ENCODE data around the gene GOT1.

GOT1 gene

DNA sequence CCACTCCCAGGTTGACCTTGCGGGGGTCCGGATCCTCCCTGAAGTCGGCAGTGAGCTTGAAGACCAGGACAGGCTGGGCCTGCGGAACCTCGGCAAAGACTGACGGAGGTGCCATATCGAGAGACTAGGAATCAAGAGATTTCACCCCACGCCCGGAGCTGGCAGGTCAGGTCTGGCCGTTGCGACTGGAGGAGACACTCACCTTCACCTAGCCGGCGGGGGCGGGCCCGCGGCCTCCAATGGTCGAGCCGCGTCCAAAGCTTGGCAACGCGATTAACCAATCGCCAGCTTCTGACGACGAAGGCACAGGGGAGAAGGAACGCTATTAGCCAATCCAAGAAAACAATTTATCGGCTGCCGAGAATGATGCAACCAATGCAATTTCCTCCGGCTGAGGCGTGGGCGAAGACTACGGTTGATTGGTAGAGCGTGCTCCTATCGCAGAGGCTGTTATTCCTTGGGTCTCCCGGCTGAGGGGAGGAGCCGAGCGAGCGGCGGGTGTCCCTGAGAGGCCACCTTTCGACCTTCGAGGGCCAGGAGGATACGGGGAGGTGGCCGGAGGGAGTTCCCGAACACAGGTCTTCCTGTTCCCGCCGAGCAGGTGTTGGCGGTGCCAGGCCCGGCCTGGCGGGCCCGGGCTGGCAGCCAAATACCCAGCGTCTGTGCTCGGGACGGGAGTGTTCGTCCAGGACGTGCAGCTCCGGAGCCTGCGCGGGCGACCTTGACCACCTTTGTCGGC is at the start of gene GOT1:
Gene GOT1, minus strand, starts transcription at position 174 of the 739 bp plus-strand sequence. Its CDS starts 59 bp downstream, at position 115.
- TF ChIP-seq GATA3 (IDR thresholded peaks at IDR 0.05; ENCODE audit: low read depth, low read length) (no peak), GATA2 (IDR thresholded peaks at IDR 0.05; ENCODE audit: low read depth, low read length) (no peak)

GRCh38 chr10:99470327-99470726 is 39.9 kb upstream of the GOT1 start:
- TF ChIP-seq GATA2 (IDR thresholded peaks at IDR 0.05; ENCODE audit: low read depth, low read length) (no peak), GATA3 (IDR thresholded peaks at IDR 0.05; ENCODE audit: low read depth, low read length) (no peak)

- TF ChIP-seq GATA3 (IDR thresholded peaks at IDR 0.05; ENCODE audit: low read depth, low read length) (no peak), GATA2 (IDR thresholded peaks at IDR 0.05; ENCODE audit: low read depth, low read length) (no peak)
Observed at GRCh38 chr10:99467236-99467999, 37.0 kb upstream of the GOT1 start.

GRCh38 chr10:99466632-99467223 is 36.3 kb upstream of the GOT1 start:
- TF ChIP-seq GATA3 (IDR thresholded peaks at IDR 0.05; ENCODE audit: low read depth, low read length), result no peak
- no peak for TF ChIP-seq GATA2 (IDR thresholded peaks at IDR 0.05; ENCODE audit: low read depth, low read length)

- no peak for TF ChIP-seq GATA2 (IDR thresholded peaks at IDR 0.05; ENCODE audit: low read depth, low read length)
- no peak for TF ChIP-seq GATA3 (IDR thresholded peaks at IDR 0.05; ENCODE audit: low read depth, low read length)
Observed at GRCh38 chr10:99461230-99461629, 30.8 kb upstream of the GOT1 start.

GRCh38 chr10:99460070-99460469 is 29.6 kb upstream of the GOT1 start:
- TF ChIP-seq GATA2 (IDR thresholded peaks at IDR 0.05; ENCODE audit: low read depth, low read length) (no peak), GATA3 (IDR thresholded peaks at IDR 0.05; ENCODE audit: low read depth, low read length) (no peak)

DNA sequence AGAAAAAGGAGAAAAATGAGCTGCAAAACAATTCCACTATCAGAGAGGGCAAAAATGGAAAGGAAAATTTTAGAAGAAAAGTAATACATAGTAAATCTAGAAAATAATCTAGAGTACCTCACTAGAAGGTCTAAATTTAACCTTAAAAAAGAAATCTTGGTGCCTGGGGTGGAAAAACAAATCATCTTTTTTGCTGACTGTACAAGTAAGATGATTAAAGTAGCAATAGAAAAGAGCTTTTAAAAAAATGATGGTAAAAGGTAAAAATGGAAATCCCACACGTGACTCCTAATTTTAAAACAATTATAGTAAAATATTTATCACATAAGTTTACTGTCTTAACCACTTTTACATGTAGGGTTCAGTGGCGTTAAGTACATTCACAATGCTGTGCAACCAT is 28.8 kb upstream of the GOT1 start:
- TF ChIP-seq GATA2 (IDR thresholded peaks at IDR 0.05; ENCODE audit: low read depth, low read length) (no peak), GATA3 (IDR thresholded peaks at IDR 0.05; ENCODE audit: low read depth, low read length) (no peak)

DNA sequence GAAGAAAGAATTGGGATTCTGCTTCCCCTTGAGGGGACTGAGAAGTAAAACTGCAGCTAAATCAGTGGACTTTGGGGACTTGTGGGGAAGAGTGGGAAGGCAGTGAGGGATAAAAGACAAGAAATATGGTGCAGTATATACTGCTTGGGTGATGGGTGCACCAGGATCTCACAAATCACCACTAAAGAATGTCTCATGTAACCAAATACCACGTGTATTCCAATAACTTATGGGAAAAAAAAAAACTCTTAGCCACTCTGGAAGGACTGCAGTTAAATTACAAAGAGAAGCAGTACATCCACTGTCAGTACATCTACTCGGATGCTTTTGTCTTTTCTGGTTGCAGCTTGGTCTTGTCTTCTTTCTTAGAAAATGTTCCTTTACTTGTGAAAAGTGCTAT is 27.4 kb upstream of the GOT1 start:
- TF ChIP-seq GATA3 (IDR thresholded peaks at IDR 0.05; ENCODE audit: low read depth, low read length) (no peak), GATA2 (IDR thresholded peaks at IDR 0.05; ENCODE audit: low read depth, low read length) (no peak)

DNA sequence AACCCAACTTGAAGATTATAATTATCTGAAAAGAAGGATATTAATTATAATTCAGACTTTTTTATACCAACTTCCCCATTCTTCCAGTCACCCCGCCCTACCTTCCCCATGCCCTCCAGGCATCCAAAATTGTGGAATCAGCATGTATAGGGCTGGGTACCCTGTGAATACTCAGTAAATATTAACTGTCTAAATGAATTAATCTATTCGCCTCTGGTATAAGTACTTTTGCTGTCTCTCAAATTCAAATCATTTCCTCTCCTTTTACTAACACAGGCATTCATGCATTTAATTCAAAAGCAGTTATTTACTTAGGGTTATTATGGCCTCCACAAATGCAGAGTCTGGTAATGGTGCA is 26.5 kb upstream of the GOT1 start:
- TF ChIP-seq GATA2 (IDR thresholded peaks at IDR 0.05; ENCODE audit: low read depth, low read length), result no peak
- no peak for TF ChIP-seq GATA3 (IDR thresholded peaks at IDR 0.05; ENCODE audit: low read depth, low read length)

GRCh38 chr10:99456207-99456930 is 25.9 kb upstream of the GOT1 start:
- TF ChIP-seq GATA3 (IDR thresholded peaks at IDR 0.05; ENCODE audit: low read depth, low read length), result no peak
- no peak for TF ChIP-seq GATA2 (IDR thresholded peaks at IDR 0.05; ENCODE audit: low read depth, low read length)

GRCh38 chr10:99451981-99452380 is 21.6 kb upstream of the GOT1 start:
- TF ChIP-seq GATA3 (IDR thresholded peaks at IDR 0.05; ENCODE audit: low read depth, low read length) (no peak), GATA2 (IDR thresholded peaks at IDR 0.05; ENCODE audit: low read depth, low read length) (no peak)

- TF ChIP-seq GATA3 (IDR thresholded peaks at IDR 0.05; ENCODE audit: low read depth, low read length) (no peak), GATA2 (IDR thresholded peaks at IDR 0.05; ENCODE audit: low read depth, low read length) (no peak)
Observed at GRCh38 chr10:99451499-99451788, 21.0 kb upstream of the GOT1 start.

GRCh38 chr10:99450624-99451498 is 20.4 kb upstream of the GOT1 start:
- TF ChIP-seq GATA2 (IDR thresholded peaks at IDR 0.05; ENCODE audit: low read depth, low read length) (no peak), GATA3 (IDR thresholded peaks at IDR 0.05; ENCODE audit: low read depth, low read length) (no peak)
